ENCODE data around the gene DDAH1.
"Not testable (repeated sequence)": the region's sequence is repeated elsewhere in the genome, so short reads cannot be mapped to it uniquely, and the experiment has no call there.

DDAH1 gene

DNA sequence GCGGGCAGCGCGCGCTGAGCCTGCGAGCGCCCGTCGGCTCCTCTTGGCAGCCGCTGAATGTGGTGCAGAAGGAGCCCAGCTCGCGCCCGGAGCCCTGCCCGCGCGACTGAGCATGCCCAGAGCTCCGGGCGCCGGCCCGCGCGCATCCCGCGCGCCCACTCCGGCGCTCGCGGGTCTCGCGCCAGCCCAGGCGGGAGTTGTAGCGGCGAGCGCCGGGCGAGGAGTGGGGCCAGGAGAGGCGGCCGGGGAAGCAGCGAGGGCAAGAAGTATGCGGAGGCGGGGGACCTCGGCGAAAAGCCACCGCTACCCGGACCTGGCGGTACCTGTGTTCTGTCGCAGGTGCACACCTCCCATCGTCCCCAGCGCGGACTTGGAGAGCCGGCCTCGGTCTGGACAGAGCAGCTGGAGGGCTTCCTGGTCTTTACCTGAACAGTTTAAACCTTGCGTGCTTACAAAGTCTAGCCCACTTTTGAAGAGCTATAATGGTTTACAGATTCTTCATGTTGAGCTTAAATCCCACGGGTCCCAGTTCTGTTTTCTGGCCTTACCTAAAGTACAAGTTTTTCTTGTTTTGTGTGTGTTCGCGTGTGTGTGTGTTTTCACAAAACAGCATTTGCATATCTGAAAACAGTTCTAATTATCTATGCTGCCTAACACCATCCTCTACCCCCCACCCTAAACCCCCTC lies at the start of gene DDAH1:
Gene DDAH1 (minus strand): TSS at position 61 of the 687 bp plus-strand sequence. CDS start 114 bp downstream, outside the sequence.
- peak in 1 of 3 experiments; percentile 2 for DNase-seq (ENCODE audit: low read depth in 3 of 3)

DNA sequence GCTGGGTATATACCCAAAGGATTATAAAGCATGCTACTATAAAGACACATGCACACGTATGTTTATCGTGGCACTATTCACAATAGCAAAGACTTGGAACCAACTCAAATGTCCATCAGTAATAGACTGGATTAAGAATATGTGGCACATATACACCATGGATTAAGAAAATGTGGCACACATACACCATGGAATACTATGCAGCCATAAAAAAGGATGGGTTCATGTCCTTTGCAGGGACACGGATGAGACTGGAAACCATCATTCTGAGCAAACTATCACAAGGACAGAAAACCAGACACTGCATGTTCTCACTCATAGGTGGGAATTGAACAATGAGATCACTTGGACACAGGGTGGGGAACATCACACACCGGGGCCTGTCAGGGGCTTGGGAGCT lies 49.0 kb upstream of the DDAH1 start:
- DNase-seq (ENCODE audit: low read depth in 3 of 3): not testable (repeated sequence)

DNA sequence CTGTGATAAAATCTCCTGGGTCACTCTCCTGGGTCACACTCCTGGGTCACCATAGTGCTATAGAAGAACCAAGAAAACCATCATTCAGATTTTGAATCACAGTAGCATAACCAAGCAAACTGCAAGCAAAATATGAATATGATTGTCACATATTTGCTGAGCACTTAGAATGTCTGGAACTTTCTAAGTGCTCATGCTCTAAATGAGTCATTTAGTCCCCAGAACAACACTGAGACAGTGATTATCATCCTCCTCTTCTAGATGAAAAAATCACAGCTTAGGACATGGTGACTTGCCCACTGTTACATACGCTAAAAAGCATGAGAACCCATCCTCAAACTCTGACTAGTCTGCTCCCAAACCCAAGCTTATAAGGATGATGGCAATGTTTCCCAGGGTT lies 39.5 kb upstream of the DDAH1 start:
- no peak for DNase-seq (ENCODE audit: low read depth in 3 of 3)

DNA sequence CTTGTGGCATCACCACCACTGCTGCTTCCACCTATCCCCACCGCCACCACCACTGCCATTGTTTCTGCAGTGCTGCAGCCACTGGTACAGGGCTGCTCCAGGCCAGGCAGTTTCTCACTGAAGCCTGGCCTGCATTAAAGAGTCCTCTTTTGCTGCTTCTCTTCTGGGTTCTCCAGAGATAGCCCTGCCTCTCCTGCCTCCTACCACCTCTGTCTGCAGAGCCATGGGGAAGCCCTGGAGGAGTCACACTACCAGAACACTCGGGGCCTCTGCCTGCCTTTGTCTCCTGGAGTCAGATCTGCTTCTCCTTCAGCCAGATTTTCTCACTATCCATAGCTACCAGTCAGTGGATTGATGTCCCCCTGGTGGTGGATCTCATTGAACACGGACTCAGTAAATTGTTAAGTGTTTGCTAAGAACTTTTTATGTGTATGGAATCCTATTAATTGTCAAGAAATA lies 37.7 kb upstream of the DDAH1 start:
- DNase-seq (ENCODE audit: low read depth in 3 of 3): no peak

DNA sequence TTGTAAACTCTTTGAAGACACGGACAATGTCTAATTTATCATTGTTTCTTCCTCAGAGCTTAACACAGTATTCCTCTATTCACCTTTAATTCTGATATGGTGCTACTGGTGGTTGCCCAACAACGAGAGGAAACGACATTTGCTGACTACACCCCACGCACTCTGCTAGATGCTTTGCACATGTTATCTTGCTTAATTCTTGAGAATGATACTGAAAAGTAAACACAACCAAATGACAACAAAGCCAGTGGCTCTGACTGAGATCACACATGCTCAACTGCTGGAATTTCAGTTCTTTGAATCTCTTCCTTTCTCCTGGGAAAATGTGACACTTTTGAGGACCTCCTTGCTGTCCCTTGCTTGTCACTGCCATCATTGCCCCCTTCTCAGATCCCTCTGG lies 37.2 kb upstream of the DDAH1 start:
- DNase-seq (ENCODE audit: low read depth in 3 of 3): no peak

DNA sequence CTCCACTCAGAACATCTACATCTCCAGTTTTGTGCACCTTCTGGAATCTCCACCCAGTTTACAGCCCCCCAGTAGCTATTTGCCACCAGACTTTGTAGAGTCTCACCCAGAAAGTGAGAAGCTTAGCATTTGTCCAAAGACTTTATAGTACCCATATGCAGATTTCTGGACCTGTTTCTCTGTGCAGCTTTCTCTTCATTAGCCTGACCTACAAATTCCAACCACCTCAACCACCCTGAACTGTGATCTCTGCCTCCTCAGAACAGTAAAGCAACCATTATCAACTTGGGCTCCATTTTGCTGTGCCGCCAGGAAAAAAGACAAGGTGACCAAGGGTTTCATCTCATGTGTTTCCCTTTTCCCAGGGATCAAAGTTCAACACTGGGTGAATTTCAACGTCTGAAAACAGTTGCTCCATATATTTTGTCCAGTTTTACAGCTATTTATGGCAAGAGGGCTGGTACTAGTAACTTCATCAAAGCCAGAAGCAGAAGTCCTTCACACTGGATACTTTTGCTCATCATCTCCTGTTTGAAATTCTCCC lies 36.5 kb upstream of the DDAH1 start:
- no peak for DNase-seq (ENCODE audit: low read depth in 3 of 3)

DNA sequence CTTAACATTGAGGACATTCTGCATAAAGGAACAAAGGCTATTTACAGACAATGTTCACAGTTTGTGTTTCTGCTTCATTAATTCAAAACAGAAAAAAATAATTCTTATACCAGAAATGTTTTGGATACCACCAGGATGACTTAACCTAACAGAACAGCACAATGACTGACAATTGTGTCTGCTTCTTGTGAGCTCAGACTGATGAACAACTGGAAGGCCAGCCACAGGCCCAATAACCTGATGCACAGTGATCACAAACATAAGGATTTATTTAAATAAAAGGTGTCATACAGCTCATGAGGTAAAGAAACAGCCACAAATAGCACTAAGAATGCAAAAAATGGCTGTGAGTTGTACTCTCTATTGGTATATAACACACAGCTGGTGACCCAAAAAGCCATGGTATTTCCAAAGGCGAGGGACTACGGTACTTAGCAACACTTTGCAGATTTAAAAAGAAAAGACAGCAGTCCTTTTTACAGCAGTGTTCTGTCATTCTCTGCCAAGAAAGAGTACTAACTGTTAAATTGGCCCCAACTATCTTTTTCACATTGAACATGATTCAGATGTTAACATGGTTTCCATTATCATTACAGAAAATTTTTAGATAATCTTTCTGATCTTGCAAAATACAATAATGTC lies 32.1 kb upstream of the DDAH1 start:
- DNase-seq (ENCODE audit: low read depth in 3 of 3): no peak

DNA sequence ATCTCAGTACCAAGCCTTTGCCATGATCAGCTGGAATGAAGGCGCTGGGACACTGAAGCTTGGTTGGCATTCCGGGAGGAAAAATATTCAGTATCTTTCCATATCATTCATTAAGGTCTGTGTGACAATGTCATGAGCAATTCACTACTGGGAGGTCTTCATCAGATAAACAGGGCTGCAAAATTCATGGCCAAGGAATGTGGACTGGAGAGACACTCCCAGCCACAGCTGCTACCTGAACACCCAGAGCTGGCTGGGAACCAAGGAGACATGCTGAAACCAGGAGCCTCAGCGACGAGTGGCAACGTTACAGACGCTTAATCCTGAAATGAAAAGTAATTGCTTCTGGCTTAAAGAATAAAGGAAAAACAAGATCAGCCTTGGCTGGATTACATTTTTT lies 30.6 kb upstream of the DDAH1 start:
- DNase-seq (ENCODE audit: low read depth in 3 of 3): no peak

DNA sequence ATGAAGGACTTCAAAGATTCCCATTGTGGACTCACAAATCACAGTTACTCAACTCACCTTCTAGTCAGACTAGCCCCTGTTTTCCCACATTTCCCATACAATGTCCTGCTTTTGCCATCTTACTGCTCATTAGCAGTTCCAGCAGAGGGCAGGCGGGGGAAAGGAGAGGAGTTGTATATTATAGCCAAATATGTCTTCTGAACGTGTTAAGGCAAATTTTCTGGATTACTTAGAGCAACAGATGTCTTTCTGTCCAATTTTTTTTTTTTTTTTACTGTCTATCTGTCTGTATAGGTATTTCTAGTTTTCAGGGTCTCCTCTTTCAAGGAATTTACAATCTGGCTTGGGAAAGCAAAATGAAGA lies 29.9 kb upstream of the DDAH1 start:
- no peak for DNase-seq (ENCODE audit: low read depth in 3 of 3)

DNA sequence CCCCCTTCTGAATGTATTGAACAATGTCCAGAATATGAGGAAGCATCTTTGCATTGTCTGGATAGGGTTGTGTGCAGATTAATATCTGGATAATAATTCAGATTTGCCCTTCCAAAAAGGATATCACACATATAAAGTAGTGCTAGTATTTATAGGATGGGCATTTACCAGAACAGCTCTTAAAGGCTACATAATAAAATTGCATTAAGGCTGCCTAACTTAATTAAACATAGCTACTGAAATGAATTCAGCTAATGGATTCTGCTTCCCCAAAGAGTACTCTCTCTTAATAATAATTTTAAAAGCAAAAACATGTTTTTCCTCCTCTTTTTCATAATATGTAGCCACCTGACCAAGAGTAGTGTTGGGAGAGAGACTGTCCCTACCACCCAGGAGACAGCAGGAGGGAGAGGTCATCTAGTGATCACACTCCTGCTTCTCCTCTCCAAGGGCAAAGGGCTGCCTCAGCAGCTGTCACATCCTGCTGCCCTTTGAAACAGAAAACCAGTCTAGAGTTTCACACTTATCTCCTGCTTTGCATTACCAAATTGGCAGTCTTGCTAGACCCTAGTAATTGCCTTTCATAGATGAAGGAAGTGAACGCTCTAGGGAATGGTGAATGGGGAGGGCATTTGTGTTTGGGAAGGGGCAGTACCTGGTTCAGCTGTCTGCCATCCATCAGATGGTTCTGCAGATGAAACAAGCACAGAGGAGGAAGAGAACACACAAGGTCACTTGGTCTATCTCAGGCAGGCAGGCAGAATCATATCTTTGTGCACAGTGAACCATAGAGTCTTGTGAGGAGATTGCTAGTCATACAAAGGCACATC lies 29.3 kb upstream of the DDAH1 start:
- no peak for DNase-seq (ENCODE audit: low read depth in 3 of 3)

DNA sequence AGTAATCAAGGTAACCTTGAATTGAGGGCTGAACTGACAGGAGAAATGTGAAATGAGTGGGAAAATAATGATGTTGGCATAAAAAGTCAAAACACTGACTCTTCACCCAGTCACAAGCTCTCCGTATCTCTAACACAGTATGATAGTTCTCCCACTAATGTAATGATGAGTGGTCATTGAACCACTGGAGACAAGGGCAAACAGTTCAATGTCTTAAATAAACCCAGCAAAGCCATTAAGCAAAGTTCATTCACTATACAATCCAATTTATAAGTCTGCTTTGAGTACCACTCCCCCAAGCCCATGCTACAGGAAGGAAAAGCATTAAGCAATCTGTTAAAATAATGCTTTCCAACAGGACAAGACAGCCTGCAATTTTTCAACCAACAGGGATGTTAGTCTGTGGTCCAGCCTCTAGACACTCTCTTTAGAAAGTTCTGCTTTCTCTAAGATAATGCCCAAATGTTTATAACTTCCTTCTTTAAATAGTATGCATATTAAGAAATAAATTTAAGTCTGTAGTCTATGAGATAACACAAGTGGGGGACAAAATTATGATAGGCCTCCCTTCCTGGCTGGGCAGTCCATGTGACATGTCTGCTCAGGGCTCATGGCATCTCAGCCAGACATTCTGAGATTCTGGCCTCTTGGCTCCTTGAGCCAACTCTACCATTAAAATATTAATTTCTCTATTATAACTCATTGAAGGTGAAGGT lies 25.5 kb upstream of the DDAH1 start:
- no peak for DNase-seq (ENCODE audit: low read depth in 3 of 3)

DNA sequence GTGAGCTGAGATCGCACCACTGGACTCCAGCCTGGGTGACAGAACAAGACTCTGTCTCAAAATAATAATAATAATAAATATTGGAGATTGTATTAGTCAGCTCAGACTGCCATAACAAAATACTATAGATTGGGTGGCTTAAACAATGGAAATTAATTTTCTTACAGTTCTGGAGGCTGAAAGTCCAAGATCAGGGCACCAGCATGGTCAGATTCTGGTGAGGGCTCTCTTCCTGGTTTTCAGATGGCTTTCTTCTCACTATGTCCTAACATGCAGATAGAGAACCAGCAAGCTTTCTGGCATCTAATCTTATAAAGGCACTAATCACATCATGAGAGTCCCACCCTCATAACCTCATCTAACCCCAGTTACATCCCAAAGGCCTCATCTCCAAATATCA lies 23.2 kb upstream of the DDAH1 start:
- DNase-seq (ENCODE audit: low read depth in 3 of 3): no peak

DNA sequence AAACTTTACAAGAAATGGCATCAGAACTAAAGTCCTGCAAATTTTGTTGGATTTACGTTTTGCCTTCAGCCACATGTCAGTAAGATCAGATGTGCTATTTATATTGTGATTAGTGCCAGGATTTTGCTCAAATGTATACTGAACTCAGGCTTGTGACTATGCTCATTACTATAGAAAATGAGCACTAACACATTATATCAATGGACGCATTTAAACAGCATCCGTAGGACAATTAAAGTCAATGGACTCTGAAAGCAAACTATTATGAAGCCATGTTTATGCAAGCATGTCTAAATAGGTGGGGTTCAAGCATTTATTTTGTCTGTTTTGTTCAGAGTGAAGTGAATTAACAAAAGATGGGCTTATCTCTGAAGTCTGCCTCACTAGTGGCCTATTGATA lies 20.6 kb upstream of the DDAH1 start:
- no peak for DNase-seq (ENCODE audit: low read depth in 3 of 3)

DNA sequence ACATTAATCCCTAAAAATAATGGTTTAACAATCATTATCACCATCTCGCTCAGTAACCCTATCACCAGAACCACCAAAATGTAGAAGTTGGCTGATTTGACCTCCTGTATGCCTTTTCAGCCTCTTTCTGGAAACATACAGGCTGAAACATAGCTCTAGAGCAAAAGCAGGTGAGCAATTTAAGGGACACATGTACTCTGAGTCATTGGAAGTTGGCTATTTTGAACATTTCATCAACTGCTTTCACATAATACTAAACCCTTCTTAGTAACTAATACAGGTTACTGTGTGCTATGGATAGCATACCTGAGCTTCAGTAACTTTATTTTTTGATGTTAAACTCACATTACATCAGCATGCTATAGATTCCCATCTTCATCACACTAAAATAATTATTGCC lies 19.8 kb upstream of the DDAH1 start:
- DNase-seq (ENCODE audit: low read depth in 3 of 3): no peak

DNA sequence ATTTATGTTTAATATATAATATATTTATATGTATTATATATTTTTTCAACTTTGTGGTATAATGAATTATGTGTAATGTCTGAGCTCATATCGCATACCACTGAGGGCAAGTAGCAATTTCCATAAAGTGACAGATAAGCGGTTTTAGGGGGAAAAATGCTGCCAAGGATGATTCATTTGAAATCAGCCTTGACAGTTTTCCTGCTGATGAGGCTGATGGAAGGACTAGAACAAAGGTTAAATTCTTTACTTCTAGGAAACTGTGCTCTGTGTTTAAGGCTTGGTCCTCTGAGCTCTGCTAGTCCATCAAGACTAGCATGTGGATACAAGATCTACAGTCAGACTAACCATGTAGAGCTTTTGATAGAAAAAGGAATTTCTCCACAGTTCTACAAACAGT lies 19.3 kb upstream of the DDAH1 start:
- no peak for DNase-seq (ENCODE audit: low read depth in 3 of 3)

DNA sequence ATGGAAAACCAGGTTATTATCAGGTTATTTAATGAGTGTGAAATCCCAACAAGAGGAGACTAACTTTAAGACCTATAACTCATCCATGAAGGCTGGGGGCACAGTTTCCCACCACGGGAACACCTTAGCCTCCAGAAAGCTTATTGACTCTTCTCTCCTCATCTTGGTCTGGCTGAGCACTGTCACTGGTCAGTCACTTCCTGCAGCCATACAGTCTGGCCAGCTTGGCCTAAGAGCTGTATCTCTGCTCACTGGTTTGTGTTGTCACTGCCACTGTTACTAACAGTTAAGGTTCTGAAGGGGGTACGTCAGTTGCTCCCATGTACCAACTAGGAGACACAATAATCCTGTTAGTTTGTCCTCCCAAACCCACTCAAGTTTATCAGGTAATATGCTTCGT lies 16.7 kb upstream of the DDAH1 start:
- no peak for DNase-seq (ENCODE audit: low read depth in 3 of 3)

DNA sequence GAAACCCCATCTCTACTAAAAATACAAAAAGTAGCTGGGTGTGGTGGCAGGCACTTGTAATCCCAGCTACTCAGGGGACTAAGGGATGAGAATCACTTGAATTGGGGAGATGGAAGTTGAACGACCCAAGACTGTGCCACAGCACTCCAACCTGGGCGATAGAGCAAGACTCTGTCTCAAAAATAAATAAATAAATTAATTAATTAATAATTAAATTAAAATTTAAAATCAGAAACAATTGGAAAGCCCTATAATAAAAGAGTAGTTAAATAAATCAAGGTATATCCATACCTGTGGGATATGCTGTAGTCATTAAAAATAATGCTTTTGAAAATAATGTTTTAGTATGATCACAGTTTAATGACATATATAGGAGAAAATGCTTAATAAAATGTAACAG lies 15.6 kb upstream of the DDAH1 start:
- DNase-seq (ENCODE audit: low read depth in 3 of 3): no peak

DNA sequence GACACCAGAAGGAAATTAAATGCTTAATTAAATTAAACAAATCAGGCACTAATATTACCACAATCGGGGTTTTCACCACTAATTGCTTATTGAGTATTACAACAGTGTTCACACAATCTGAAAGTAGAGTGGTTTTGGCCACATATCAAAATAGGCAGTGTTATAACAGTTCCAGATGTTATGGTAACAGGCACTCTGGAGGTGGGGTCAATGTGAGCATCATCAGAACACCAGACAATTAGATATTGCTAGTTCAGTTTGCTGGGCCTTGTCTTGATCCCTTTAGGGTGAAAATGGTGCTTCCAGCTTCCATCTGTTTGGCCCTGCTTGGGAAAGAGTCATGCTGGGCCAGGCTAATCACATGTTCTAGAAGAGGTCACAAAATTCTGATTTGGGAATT lies 14.5 kb upstream of the DDAH1 start:
- DNase-seq (ENCODE audit: low read depth in 3 of 3): no peak

DNA sequence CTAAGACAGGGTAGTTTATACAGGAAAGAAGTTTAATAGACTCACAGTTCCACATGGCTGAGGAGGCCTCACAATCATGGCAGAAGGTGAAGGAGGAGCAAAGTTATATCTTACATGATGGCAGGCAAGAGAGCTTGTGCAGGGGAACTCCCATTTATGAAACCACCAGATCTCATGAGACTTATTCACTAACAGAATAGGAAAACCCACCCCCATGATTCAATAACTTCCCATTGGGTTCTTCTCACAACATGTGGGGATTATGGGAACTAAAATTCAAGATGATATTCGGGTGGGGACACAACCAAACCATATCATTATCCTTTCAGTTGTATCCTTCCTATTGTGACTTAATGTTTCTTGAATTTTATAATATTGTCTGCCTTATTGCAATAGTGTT lies 13.4 kb upstream of the DDAH1 start:
- DNase-seq (ENCODE audit: low read depth in 3 of 3): no peak

DNA sequence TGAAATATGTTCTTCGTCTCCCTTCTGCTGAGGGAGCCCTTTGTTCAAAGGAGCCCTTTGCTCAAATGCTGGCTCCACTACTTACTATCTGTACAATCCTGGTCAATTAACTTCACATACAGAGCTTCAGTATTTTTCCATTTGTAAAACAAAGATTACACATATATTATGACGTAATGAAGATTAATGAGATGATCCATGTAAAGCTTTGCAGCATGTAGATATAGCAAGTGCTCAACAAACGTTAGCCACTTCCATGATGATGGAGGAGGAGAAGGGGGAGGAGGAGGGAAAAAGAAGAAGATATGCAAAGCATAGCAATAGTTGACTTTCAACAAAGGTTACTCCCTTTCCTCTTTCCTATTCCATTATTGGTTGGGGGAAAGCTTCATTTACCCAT lies 10.1 kb upstream of the DDAH1 start:
- DNase-seq (ENCODE audit: low read depth in 3 of 3): no peak

DNA sequence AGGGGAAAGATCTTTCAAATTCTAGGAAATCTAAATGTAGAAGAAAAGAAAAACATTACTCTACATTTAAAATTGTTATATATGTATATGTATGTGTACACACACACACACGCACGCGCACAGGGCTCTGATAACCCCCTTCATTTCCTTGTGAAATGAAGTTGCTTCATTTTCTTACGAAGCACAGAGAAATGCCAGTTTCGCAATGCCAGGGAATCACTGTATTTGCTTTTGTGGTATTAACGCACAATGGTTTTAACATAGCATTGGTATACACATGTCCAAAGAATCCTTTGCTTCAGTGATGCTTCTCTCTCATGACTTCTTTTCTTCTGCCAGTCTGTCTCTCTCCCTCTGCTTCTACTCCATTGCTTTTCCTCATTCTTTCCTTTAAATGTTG lies 8.4 kb upstream of the DDAH1 start:
- DNase-seq (ENCODE audit: low read depth in 3 of 3): no peak

DNA sequence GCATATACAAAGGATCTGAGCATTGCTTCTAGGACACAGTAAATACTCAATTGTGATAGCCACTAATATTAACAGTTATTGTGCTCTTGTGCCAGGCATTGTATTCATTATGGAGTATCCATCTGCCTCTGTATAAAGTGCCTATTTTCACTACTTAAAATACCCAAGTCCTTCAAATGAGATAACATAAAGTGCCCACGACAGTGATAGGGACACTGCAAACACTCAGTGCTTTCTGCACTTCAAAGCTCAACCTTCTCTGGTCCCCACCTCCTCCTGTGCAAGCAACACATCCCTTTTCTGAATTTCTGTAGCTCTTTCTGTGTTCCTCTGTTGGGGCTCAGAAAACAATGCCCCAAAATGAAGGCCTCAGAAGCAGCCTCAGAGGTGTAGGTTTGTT lies 6.6 kb upstream of the DDAH1 start:
- no peak for DNase-seq (ENCODE audit: low read depth in 3 of 3)

All from stimulated activated CD4-positive, alpha-beta T cell treated with anti-CD3 and anti-CD28 coated beads, TNF-alpha, amount 100 ng/mL, for 4 hours (primary cell).